Sigmoid colon (tissue), 7 donors: ENCODE results near the gene CNTN1. TPM values are rescaled to one million over a fixed set of nuclear protein-coding genes. Genes with fewer than 3 reads are reported as not detected.
A peak's percentile ranks its signal among the peaks of the same experiment; 100 is the strongest.

Source experiments
- DNase-seq: peaks from one replicate; pipeline ENCODE4 v3.0.0-alpha.2; 2019
- H3K27ac ChIP-seq, 4 donors: fragments of 200-600 bp; sonication (generic); one replicate each; pipeline ENCODE4 v1.5.1; 2016 to 2019; ENCODE audit warnings: mild to moderate bottlenecking in 1 of 4
- H3K27me3 ChIP-seq, 3 donors: fragments of 200-600 bp; sonication (generic); one replicate each; pipeline ENCODE4 v1.5.1; 2019; ENCODE audit warnings: mild to moderate bottlenecking in 1 of 3
- H3K36me3 ChIP-seq, 4 donors: fragments of 200-600 bp; sonication (generic); one replicate each; pipeline ENCODE4 v1.5.1; 2016 to 2019
- H3K4me1 ChIP-seq, 4 donors: fragments of 200-600 bp; sonication (generic); one replicate each; pipeline ENCODE4 v1.5.1; 2017 to 2019
- H3K4me3 ChIP-seq, 4 donors: fragments of 200-600 bp; sonication (generic); one replicate each; pipeline ENCODE4 v1.5.1; 2017 to 2019; ENCODE audit warnings: mild to moderate bottlenecking in 2 of 4, moderate library complexity in 1 of 4
- H3K9me3 ChIP-seq, 4 donors: fragments of 200-600 bp in 3 of 4; sonication (generic) in 3 of 4; one replicate each; pipeline versions ENCODE4 v1.5.1 to v1.6.1; 2013 to 2019
- CTCF ChIP-seq, 4 experiments: fragments of 450-650 bp in 3 of 4; fragments of 200-600 bp in 1 of 4; IDR thresholded peaks; one replicate each; pipeline ENCODE4 v1.5.1; 2016 to 2019; ENCODE audit warnings: antibody characterized with exemption in 4 of 4, mild to moderate bottlenecking in 3 of 4, moderate library complexity in 2 of 4
- EP300 ChIP-seq, 4 donors: sonication (generic); formaldehyde crosslinking; IDR thresholded peaks; one replicate each; pipeline ENCODE4 v1.6.1; 2017; ENCODE audit warnings: antibody characterized with exemption in 4 of 4
- POLR2A ChIP-seq, 2 donors: fragments of 450-650 bp; IDR thresholded peaks; one replicate each; pipeline ENCODE4 v1.6.1; 2016; ENCODE audit warnings: antibody characterized with exemption in 2 of 2, mild to moderate bottlenecking in 2 of 2, moderate library complexity in 2 of 2
- POLR2AphosphoS5 ChIP-seq, 4 donors: sonication (generic); formaldehyde crosslinking; IDR thresholded peaks; one replicate each; pipeline ENCODE4 v1.6.1; 2017; ENCODE audit warnings: antibody characterized with exemption in 4 of 4
- WGBS, 2 donors: extraction: QIAGEN DNeasy Blood & Tissue Kit; methylation state at CpG; one replicate each; pipeline ENCODE4 v1.1.7; 2013; 5-methylcytosine and 5-hydroxymethylcytosine counted together
- intact Hi-C: fragments of 100-400 bp; cut with DNase I; formaldehyde crosslinking; loops from one replicate; pipeline ENCODE4 v1.15.1; 2023
- polyA plus RNA-seq, 3 donors: library from polyadenylated mRNA; stranded (reverse); fragments of 200-250 nt; gene quantifications; one replicate each; pipeline ENCODE4 v1.2.3, GENCODE V29; 2013
- total RNA-seq, 4 donors: library from RNA; depleted of rRNA; stranded (reverse); fragments of >200 nt; gene quantifications; one replicate each; pipeline ENCODE4 v1.1.0, GENCODE V29; 2016
- donor health status: healthy with polysubstance abuse.
- donor health status: Bipolar disorder and iron deficiency.
- donor health status: healthy.

Gene CNTN1
- total and polyA plus RNA-seq, 7 donors: 0.46 to 23.2 (median 5.9) TPM

- no peak overlapping the region for H3K27ac ChIP-seq
- H3K4me1 ChIP-seq: no peaks in the 10 kb centered on the region
- no peak overlapping the region for H3K4me3 ChIP-seq
- TF ChIP-seq POLR2AphosphoS5 (IDR thresholded peaks at IDR 0.05) (no peak), EP300 (IDR thresholded peaks at IDR 0.05) (no peak), CTCF (IDR thresholded peaks at IDR 0.05) (no peak), POLR2A (IDR thresholded peaks at IDR 0.05) (no peak)
- no peaks in the 10 kb centered on the region for H3K27me3 ChIP-seq
- DNase-seq: no peak
- intact Hi-C loops: no loop called here
- H3K36me3 ChIP-seq: no peaks in the 10 kb centered on the region
- H3K9me3 ChIP-seq: no peaks in the 10 kb centered on the region
Measured at GRCh38 chr12:40794087-40794486, 101.8 kb downstream of the CNTN1 start.

GRCh38 chr12:40801082-40801481 lies 108.8 kb downstream of the CNTN1 start:
- Histone ChIP-seq H3K27ac (no peak overlapping the region), H3K36me3 (no peaks in the 10 kb centered on the region), H3K4me1 (peaks cover 0 to 8% (median 2%) of the 10 kb centered on the region in 4 donors), H3K27me3 (no peaks in the 10 kb centered on the region), H3K9me3 (no peaks in the 10 kb centered on the region), H3K4me3 (no peak overlapping the region)
- TF ChIP-seq EP300 (IDR thresholded peaks at IDR 0.05) (no peak), CTCF (IDR thresholded peaks at IDR 0.05) (no peak), POLR2A (IDR thresholded peaks at IDR 0.05) (no peak), POLR2AphosphoS5 (IDR thresholded peaks at IDR 0.05) (no peak)
- no peak for DNase-seq
- 97 to 98% methylated on average over 2 of the region's 2 CpGs for WGBS, 2 donors
- intact Hi-C loops: no loop called here

- Histone ChIP-seq H3K27ac (no peak overlapping the region), H3K36me3 (no peaks in the 10 kb centered on the region), H3K27me3 (no peaks in the 10 kb centered on the region), H3K4me3 (no peak overlapping the region), H3K9me3 (no peaks in the 10 kb centered on the region), H3K4me1 (peaks cover 0 to 8% (median 2%) of the 10 kb centered on the region in 4 donors)
- WGBS, 2 donors: 87 to 90% methylated on average over 2 of the region's 2 CpGs
- intact Hi-C loops: no loop called here
- no peak for DNase-seq
- TF ChIP-seq POLR2A (IDR thresholded peaks at IDR 0.05) (no peak), CTCF (IDR thresholded peaks at IDR 0.05) (no peak), EP300 (IDR thresholded peaks at IDR 0.05) (no peak), POLR2AphosphoS5 (IDR thresholded peaks at IDR 0.05) (no peak)
Measured at GRCh38 chr12:40801861-40802260, 109.6 kb downstream of the CNTN1 start.

GRCh38 chr12:40802656-40803055 lies 110.4 kb downstream of the CNTN1 start:
- H3K27ac ChIP-seq: no peak overlapping the region
- no peaks in the 10 kb centered on the region for H3K27me3 ChIP-seq
- no peaks in the 10 kb centered on the region for H3K36me3 ChIP-seq
- no peak for TF ChIP-seq POLR2AphosphoS5 (IDR thresholded peaks at IDR 0.05)
- TF ChIP-seq EP300 (IDR thresholded peaks at IDR 0.05): no peak
- no peak for TF ChIP-seq CTCF (IDR thresholded peaks at IDR 0.05)
- no peak for TF ChIP-seq POLR2A (IDR thresholded peaks at IDR 0.05)
- WGBS, 2 donors: 13 to 53% methylated on average over 1 of the region's 1 CpG
- DNase-seq: no peak
- H3K4me3 ChIP-seq: no peak overlapping the region
- H3K9me3 ChIP-seq: no peaks in the 10 kb centered on the region
- intact Hi-C loops: no loop called here
- H3K4me1 ChIP-seq: peaks cover 0 to 8% (median 2%) of the 10 kb centered on the region in 4 donors

GRCh38 chr12:40819436-40820108 lies 127.3 kb downstream of the CNTN1 start:
- DNase-seq: peak; percentile 61
- no peaks in the 10 kb centered on the region for H3K36me3 ChIP-seq
- H3K4me3 ChIP-seq: no peak overlapping the region
- H3K9me3 ChIP-seq: no peaks in the 10 kb centered on the region
- no peak overlapping the region for H3K27ac ChIP-seq
- intact Hi-C loops: no loop called here
- no peaks in the 10 kb centered on the region for H3K4me1 ChIP-seq
- TF ChIP-seq EP300 (IDR thresholded peaks at IDR 0.05): no peak
- no peak for TF ChIP-seq CTCF (IDR thresholded peaks at IDR 0.05)
- no peak for TF ChIP-seq POLR2AphosphoS5 (IDR thresholded peaks at IDR 0.05)
- no peak for TF ChIP-seq POLR2A (IDR thresholded peaks at IDR 0.05)
- H3K27me3 ChIP-seq: no peaks in the 10 kb centered on the region
- 52 to 59% methylated on average over 12 of the region's 12 CpGs for WGBS, 2 donors
